Measurements from ENCODE around the gene RAB31.

DNA sequence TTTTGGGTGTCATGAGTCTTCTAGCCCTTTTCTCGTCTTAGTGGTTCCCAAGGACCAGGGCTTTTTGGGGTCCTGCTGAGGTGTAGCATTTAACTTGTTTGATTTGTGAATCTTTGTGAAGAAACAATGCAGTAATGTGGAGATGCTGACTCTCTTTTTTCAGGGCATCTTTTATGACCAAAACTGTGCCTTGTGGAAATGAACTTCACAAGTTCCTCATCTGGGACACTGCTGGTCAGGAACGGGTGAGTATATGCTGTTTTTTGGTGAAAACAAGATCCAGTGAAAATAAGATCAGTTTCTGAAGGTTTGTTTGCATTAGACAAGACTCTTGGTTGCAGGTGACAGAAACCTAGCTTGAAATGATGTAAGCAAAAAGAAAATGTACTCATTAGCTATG, 83.9 kb downstream of the RAB31 start:
- TF ChIP-seq, protein P1, sequence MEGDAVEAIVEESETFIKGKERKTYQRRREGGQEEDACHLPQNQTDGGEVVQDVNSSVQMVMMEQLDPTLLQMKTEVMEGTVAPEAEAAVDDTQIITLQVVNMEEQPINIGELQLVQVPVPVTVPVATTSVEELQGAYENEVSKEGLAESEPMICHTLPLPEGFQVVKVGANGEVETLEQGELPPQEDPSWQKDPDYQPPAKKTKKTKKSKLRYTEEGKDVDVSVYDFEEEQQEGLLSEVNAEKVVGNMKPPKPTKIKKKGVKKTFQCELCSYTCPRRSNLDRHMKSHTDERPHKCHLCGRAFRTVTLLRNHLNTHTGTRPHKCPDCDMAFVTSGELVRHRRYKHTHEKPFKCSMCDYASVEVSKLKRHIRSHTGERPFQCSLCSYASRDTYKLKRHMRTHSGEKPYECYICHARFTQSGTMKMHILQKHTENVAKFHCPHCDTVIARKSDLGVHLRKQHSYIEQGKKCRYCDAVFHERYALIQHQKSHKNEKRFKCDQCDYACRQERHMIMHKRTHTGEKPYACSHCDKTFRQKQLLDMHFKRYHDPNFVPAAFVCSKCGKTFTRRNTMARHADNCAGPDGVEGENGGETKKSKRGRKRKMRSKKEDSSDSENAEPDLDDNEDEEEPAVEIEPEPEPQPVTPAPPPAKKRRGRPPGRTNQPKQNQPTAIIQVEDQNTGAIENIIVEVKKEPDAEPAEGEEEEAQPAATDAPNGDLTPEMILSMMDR (IDR thresholded peaks at IDR 0.05), result no peak
- TF ChIP-seq POLR2A (IDR thresholded peaks at IDR 0.05) (no peak), POLR2AphosphoS5 (IDR thresholded peaks at IDR 0.05) (no peak)

Data from upper lobe of left lung (tissue), 4 donors.